GM12891 (cell line): ENCODE results near the gene SEPHS2.
"Not testable (repeated sequence)": the region's sequence is repeated elsewhere in the genome, so short reads cannot be mapped to it uniquely, and the experiment has no call there.

Experiments
- DNase-seq: peaks from one replicate; pipeline ENCODE4 v3.0.0; 2011; ENCODE audit warnings: low spot score; ENCODE audit not compliant: insufficient read length
- FAIRE-seq: peaks from 2 replicates; lab custom pipeline; 2011; peaks lifted over from hg19 to GRCh38; lab: Jason Lieb, UNC
- PAX5 ChIP-seq: IDR thresholded peaks from 2 replicates; pipeline ENCODE4 v1.6.1; 2011; ENCODE audit warnings: low read length, moderate library complexity, mild to moderate bottlenecking; ENCODE audit not compliant: insufficient read depth, severe bottlenecking
- POLR2A ChIP-seq: IDR thresholded peaks from 2 replicates; pipeline ENCODE4 v1.6.1; 2011; ENCODE audit warnings: low read depth, low read length, control low read depth
- POLR2AphosphoS5 ChIP-seq: IDR thresholded peaks from 2 replicates; pipeline ENCODE4 v1.6.1; 2011; ENCODE audit warnings: low read depth, low read length, control low read depth
- POU2F2 ChIP-seq: IDR thresholded peaks from 2 replicates; pipeline ENCODE4 v1.6.1; 2011; ENCODE audit warnings: low read depth, mild to moderate bottlenecking, control low read depth, low read length, moderate library complexity
- SPI1 ChIP-seq: IDR thresholded peaks from 2 replicates; pipeline ENCODE4 v1.6.1; 2011; ENCODE audit warnings: low read depth, low read length, control low read depth
- TAF1 ChIP-seq: IDR thresholded peaks from 2 replicates; pipeline ENCODE4 v1.6.1; 2011; ENCODE audit warnings: low read depth, low read length, control low read depth

Gene SEPHS2

DNA sequence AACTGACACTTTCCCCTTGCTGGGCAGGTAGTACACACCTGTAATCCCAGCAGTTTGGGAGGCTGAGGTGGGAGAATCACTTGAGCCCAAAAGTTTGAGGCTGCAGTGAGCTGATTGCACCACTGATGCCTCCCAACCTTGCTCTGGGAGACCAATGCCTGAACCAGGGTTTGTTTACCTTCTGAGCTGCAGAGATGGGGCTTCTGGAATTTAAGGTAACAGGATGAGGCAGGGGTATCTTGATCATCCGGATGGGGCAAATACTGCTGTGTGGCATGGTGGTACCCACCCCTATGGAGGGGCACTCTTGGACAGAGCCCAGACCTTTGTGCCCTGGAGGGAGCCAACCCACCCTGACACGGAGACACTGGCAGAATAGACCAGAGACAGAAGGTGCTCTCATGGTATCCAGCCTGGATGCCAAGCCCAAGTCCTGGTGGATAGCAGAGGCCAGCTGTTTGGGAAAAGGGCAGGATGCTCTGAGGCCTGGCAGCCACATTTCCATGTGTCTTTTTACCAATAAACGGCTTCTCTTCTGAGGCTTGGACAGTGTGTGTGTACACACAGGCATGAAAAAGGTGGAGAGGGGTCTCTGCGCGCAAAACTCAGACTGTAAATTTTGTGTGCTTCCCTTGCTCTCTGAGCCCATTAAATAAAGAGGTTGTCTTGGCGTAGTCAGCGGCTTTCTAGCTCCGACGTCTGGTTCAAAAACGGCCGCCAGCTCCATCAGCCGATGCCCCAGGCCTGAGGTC lies 46.1 kb downstream of the SEPHS2 start:
- peak; percentile 48 for FAIRE-seq
- TF ChIP-seq POU2F2 (no peak), TAF1 (no peak)

DNA sequence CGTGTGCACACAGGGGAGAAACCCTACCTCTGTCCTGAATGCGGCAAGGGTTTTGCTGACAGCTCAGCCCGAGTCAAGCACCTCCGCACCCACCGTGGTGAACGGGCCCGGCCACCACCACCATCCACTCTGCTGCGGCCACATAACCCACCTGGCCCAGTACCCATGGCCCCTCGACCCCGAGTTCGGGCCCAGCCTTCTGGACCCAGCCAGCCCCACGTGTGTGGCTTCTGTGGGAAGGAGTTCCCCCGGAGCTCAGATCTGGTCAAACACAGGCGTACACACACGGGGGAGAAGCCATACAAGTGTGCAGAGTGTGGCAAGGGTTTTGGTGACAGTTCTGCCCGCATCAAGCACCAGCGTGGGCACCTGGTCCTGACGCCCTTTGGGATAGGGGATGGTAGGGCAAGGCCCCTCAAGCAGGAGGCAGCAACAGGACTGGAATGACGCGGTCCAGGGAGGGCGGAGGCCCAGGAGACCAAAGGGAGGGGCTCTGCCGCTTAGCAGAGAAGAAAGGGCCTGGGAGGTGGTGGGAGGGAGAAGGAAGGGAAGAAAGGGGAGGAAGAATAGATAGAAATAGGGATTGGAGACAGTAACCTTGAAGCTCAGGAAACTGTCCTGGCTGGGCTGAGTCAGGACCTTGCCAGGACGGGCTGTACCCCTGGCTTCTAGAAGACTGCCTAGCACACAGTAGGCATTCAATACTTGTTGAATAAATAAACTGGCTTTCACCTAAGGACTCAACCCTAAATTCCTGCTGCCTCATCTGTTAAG lies 46.8 kb downstream of the SEPHS2 start:
- no peak for DNase-seq
- TF ChIP-seq TAF1, result no peak
- no peak for FAIRE-seq

More for the DNA sequence above, 46.1 kb downstream of the SEPHS2 start:
- no peak for DNase-seq

DNA sequence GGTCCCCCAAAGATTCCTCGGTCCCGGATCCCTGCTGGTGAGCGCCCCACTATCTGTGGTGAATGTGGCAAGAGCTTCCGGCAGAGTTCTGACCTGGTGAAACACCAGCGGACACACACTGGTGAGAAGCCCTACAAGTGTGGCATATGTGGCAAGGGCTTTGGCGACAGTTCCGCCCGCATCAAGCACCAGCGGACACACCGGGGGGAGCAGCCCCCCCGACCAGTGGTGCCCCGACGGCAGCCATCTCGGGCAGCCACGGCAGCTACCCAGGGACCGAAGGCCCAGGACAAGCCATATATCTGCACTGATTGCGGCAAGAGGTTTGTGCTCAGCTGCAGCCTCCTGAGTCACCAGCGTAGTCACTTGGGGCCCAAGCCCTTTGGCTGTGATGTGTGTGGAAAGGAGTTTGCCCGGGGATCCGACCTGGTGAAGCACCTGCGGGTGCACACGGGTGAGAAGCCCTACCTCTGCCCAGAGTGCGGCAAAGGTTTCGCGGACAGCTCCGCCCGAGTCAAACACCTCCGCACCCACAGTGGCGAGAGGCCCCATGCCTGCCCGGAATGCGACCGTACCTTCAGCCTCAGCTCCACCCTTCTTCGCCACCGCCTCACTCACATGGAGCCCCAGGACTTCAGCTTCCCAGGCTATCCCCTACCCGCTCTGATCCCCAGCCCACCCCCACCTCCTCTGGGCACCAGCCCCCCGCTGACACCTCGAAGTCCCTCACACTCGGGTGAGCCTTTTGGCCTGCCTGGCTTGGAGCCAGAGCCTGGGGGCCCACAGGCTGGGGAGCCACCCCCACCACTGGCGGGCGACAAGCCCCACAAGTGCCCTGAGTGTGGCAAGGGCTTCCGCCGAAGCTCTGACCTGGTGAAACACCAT lies 47.7 kb downstream of the SEPHS2 start:
- FAIRE-seq (no peak), DNase-seq (no peak)
- TF ChIP-seq POLR2A, result no peak
- no peak for TF ChIP-seq POLR2AphosphoS5
- no peak for TF ChIP-seq POU2F2
- no peak for TF ChIP-seq SPI1
- TF ChIP-seq PAX5, result no peak
- TF ChIP-seq TAF1, result no peak

GRCh38 chr16:30397056-30397455 lies 48.6 kb downstream of the SEPHS2 start:
- no peak for FAIRE-seq
- no peak for TF ChIP-seq SPI1
- no peak for TF ChIP-seq PAX5
- no peak for TF ChIP-seq TAF1
- TF ChIP-seq POLR2AphosphoS5, result no peak

DNA sequence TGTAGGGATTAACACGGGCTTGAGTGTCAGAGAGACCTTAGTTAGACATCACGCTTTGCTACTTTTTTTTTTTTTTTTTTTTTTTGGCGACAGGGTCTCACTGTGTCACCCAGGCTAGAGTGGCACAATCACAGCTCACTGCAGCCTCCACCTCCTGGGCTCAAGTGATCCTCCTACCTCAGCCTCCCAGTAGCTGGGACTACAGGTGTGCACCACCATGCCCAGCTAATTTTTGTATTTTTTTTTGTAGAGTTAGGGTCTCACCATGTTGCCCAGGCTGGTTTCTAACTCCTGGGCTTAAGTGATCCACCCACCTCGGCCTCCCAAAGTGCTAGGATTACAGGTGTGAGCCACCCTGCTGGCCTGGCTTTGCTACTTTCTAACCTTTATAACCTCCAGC lies 49.0 kb downstream of the SEPHS2 start:
- DNase-seq, FAIRE-seq: not testable (repeated sequence)

More at GRCh38 chr16:30397056-30397455, 48.6 kb downstream of the SEPHS2 start:
- no peak for DNase-seq

DNA sequence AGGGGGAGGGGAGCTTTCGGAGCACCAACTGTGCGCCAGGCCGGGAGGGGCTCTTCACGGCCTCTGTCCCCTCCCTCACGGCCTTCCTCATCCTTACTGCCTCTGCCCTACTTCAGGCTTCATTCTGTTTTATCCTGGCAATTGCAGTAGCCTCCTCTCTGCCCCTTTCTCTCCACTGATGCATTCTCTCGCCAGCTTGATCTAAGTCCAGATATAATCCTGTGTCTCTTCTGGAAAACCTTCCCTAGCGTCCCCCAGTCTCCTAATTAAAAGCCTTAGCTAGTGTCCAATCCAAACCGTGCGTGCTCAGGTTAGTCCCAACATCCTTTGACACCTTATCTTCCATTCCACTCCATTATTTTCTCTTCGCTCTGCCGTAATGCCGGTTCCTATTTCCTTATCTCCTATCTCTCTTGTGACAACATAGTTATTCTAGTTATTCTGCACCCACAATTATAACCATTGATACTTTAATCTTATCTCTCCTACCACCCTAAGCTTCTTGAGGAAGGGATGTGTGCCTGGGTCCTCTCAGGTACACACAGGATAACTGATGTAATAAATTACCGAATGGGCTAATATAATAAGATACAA lies 49.6 kb downstream of the SEPHS2 start:
- TF ChIP-seq TAF1, result no peak
- no peak for TF ChIP-seq POLR2AphosphoS5
- TF ChIP-seq PAX5, result no peak
- TF ChIP-seq SPI1, result no peak
- TF ChIP-seq POLR2A, result no peak
- no peak for TF ChIP-seq POU2F2
- FAIRE-seq (no peak), DNase-seq (no peak)

- peak; percentile 83 for DNase-seq
- TF ChIP-seq POLR2AphosphoS5, result no peak
- peak; percentile 26 for TF ChIP-seq PAX5
- peak; percentile 11; the same call in 1 of the 2 replicates for TF ChIP-seq SPI1
- peak; percentile 82 for FAIRE-seq
These were observed 50.3 kb downstream of the SEPHS2 start, which contains the start of gene ZNF48 for GRCh38 chr16:30395155-30395991. TSS of gene ZNF48 (plus strand) at chr16:30395420. CDS start at chr16:30395795, 375 bp downstream.

- FAIRE-seq, result no peak
These were observed 51.0 kb downstream of the SEPHS2 start for GRCh38 chr16:30394592-30395154.

More at GRCh38 chr16:30394592-30395154, 51.0 kb downstream of the SEPHS2 start:
- TF ChIP-seq POLR2AphosphoS5 (no peak), POU2F2 (no peak), TAF1 (no peak), SPI1 (no peak), PAX5 (no peak)
- DNase-seq, result no peak
